GM18505 (cell line): Measurements from ENCODE around the gene TTC39B.
"Not testable (repeated sequence)": the region's sequence is repeated elsewhere in the genome, so short reads cannot be mapped to it uniquely, and the experiment has no call there.

ENCODE experiments used
- ATAC-seq: cut with Tn5 transposase; IDR thresholded peaks from one replicate; pipeline ENCODE4 v1.9.1; 2021; ENCODE audit not compliant: unreplicated experiment
- POLR2A ChIP-seq: IDR thresholded peaks from 4 replicates; pipeline ENCODE4 v1.6.1; 2011; ENCODE audit warnings: borderline replicate concordance; ENCODE audit not compliant: insufficient read depth, insufficient read length; ENCODE audit errors: extremely low read depth

The TTC39B gene

DNA sequence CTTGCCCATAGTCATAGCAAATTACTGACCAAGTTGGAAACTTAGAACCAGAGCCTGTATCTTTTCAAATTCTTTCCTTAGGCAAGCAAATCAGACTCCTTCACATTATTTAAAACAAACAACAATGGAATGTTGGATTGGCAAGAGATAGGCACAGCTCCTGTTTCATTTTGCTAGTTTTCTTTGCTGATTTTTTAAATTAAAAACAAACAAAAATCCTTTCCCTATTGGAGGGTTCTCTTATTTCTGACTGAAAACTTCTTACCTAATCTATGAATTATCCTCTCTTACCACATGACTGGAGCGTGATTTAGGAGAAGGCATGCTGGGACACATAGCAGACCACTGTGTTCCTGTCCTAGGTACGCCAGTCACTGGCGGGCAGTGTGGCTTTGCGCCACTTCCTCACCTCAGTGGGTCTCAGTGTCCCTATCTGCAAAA is 63.0 kb downstream of the TTC39B start:
- ATAC-seq, result no peak

DNA sequence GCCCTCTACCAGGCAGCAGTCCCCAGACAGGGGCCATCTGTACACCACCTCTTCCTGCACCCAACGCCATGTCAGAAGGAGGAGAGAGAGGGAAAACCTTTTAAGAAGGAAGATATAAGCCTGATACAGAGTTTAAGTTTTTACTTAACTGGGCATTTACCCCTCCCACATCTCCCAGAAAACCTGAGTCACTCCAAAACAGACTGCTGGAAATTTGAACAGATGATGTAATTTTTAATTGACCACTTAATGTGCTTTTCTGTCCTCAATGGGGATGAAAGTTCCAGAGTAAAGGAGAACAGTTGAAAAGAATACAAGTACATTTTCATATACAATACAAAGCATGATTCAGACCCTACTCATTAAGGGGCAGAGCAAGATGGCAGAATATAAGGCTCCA is 63.9 kb downstream of the TTC39B start:
- ATAC-seq, result no peak
- TF ChIP-seq POLR2A, result no peak

More for the DNA sequence above, 63.0 kb downstream of the TTC39B start:
- TF ChIP-seq POLR2A, result no peak

DNA sequence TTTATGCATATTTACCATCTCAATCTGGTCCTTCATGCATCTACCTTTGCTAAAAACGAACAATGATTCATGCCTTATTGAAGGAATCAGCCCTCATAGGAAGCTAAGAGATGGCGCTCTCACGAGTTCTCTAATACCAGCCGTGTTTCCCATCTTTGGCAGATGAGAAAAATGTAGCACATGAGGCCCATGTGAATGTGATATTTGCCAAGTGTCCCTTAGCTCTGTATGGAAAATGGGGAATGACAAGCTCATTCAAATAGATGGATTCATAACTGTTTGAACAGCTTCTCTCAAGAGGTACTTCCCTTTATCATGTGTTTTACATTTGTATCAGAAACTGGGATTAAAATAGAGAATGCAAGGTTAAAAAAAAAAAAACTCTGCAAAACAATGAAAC is 66.1 kb downstream of the TTC39B start:
- no peak for ATAC-seq

DNA sequence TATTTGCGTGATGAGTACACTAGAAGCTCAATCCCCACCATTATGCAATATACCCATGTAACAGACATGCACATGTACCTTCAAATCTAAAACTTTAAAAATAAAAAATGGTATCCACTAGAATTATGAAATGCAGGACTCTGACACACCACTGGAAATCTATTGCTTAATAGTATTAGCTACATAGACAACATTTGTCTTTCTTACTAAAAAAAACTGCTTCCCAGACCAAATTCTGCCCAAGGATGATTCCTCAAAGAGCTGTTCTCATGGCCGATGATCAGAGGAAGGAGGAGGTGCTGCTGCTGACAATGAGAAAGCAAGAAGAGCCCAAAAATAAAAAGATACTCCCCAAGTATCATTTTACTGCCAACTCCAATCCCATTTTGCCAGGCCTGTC is 67.2 kb downstream of the TTC39B start:
- ATAC-seq, result no peak
- no peak for TF ChIP-seq POLR2A

More for the DNA sequence above, 66.1 kb downstream of the TTC39B start:
- TF ChIP-seq POLR2A, result no peak

DNA sequence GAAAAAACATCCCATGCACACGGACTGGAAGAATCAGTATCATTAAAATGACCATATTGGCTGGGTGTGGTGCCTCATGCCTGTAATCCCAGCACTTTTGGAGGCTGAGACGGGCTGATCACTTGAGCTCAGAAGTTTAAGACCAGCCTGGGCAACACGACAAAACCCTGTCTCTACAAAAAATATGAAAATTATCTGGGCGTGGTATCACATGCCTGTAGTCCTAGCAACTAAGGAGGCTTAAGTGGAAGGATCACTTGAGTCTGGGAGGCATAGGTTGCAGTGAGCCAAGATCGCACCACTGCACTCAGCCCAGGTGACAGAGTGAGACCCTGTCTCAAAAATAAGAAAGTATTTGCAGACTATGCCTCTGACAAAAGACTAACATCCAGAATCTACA is 68.4 kb downstream of the TTC39B start:
- no peak for ATAC-seq

DNA sequence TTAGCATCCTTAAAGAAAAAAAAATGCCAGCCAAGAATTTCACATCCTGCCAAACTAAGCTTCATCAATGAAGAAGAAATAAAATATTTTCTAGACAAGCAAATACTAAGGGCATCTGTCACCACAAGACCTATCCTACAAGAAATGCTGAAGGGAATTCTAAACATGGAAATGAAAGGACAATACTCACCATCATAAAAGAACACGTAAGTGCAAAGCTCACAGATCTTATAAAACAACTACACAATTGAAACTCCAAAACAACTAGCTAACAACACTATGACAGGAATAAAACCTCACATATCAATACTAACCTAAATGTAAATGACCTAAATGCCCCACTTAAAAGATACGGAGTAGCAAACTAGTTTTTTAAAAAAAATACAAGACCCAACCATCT is 71.4 kb downstream of the TTC39B start:
- no peak for TF ChIP-seq POLR2A
- ATAC-seq, result no peak

More for the DNA sequence above, 68.4 kb downstream of the TTC39B start:
- no peak for TF ChIP-seq POLR2A

DNA sequence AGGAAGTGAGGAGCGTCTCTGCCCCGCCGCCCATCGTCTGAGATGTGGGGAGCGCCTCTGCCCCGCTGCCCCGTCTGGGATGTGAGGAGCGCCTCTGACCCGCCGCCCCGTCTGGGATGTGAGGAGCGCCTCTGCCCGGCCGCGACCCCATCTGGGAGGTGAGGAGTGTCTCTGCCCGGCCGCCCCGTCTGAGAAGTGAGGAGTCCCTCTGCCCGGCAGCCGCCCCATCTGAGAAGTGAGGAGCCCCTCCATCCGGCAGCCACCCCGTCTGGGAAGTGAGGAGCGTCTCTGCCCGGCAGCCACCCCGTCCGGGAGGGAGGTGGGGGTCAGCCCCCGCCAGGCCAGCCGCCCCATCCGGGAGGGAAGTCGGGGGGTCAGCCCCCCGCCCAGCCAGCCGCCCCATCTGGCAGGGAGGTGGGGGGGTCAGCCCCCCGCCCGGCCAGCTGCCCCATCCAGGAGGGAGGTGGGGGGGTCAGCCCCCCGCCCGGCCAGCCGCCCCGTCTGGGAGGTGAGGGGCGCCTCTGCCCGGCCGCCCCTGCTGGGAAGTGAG is 73.0 kb downstream of the TTC39B start:
- not testable (repeated sequence) for ATAC-seq

DNA sequence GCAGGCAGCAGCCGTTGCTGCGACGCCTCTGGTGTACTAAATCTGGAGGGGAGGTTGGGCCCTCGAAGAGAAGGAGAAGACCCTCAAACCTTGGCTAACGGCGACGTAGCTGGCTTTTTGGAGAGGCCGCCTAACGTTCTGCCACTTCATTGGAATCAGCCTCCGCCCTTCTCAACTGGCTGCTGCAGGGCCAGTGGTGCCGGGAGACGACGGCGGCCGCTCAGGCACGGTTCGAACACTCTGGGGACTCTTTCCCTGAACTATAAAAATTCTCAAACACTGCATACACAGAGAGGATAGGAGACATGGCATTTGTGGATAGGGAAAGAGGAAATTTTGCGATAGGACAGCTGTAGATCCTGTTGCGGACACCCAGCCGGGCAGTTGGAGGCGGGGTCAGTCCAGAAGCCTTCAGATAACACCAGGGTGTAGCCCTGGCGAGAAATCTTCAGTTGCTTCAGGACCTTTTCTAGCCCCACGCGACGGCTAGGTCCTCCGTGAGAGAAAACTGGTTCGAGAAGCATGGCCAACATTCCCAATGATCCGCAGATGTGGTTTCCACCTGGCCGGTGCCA is 74.2 kb downstream of the TTC39B start:
- not testable (repeated sequence) for ATAC-seq

DNA sequence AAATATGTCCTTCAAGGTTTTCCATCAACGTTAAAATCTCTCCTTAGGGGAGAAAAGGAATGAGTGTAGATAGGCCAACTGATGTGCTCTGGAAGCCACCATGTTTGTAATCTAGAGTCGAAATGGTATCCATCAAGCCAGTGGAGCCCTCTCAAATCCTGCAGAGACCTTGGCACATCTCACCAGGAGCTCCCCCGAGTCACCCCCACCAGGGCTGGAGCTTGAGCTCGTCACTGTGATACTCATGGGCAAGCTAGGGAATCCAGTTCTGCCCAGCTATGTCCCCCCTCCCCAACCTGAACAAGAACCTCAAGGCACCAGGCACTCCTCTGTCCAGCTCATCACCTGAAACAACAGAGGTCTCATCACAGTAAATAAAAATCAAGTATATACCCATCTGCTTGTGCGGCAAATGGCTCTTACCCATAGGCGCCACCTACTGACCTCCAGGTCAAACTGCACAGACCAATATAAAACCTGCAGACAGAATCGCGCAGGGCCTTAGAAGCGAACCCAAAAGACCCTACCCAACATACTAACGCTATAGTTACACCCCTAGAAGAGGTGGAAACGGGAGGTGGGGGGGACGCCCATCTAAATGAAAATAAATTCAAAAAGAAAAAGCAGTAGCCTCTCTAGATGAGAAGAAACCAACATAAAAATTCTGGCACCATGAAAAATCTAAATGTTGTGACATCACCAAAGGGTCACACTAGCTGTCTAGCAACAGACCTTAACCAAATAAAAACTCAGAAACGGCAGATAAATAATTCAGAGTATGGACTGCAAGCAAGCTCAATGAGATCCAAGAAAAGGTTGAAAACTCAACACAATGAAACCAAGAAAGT is 75.0 kb downstream of the TTC39B start:
- ATAC-seq, result peak; percentile 43
- no peak for TF ChIP-seq POLR2A

DNA sequence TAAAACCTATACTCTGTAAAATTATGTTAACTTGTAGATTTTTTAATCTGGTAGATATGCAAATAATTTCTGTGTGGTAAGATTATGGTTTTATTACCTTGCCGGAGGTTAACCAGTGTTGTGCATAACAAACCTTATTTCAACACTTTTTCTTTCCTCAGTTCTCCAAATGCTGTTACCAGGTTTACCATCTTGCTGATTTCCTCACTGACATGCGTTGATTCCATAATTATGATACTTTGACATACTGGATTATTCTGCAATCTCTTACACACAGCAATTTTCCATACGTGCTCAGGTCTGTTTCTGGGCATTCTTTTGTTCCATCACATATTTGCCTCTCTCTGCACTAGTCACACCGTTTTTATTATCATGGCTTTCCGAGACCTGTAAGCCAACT is 77.6 kb downstream of the TTC39B start:
- no peak for ATAC-seq
- no peak for TF ChIP-seq POLR2A

DNA sequence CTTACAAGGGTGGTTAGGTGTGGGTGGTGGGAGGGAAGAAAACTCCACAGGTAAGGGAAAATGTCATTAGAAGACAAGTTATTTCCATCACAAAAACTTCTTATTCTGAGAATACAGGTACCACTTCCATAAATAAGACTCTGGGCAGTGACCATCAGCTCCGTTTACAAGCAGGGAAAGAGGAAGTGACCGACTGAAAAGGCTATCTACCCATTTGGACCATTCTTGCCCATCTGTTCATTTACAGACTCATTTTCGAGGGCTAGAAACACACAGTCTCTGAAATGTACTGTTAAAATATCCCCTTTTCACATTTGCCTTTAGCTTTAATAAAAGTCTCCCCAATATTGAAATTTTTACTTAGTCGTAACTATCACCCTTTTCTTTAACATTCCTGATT is 79.5 kb downstream of the TTC39B start:
- ATAC-seq, result no peak
- no peak for TF ChIP-seq POLR2A

DNA sequence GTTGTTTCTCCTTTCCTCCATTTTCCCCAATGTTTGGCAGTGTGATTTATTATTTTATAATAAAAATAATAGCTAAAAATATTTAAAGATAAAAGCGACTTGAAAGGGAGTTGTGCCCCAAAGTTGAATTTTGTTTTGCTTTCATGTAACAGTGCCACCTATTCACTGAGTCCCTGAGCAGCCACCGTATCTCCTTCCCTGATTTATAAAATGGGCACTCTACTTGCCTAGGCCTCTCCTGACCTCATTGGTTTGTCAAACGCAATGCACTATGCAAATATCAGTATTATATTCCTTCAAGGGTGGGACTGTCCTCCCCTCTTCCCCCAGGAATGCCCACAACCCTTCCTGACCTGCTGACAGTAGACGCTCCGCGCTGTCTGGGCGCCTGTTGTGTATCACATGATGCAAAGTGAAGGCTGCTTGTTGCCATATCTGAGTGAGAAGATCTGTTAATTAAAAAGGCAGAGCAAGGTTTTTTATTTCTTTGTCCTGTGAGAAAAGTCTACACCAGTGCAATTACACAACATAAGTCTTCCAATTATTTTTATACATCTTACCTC is 81.4 kb downstream of the TTC39B start:
- ATAC-seq, result no peak
- TF ChIP-seq POLR2A, result no peak

DNA sequence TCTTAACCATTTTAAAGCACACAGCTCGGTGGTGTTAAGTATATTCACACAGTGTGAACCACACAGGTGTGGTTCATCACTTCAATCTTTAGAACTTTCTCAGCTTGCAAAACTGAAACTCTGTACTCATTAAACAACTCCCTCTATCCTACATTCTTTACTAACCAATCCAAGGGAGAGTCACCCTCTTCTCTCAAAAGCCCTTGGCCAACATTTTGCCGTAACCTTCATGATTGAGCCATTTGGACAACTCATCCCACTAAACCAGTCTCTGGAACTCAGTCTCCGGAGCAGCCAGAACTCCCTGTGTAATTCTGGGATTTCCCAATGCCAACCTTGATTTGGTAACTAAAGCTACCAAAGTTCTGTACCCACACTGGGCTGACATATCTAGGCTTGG is 84.7 kb downstream of the TTC39B start:
- ATAC-seq, result no peak

DNA sequence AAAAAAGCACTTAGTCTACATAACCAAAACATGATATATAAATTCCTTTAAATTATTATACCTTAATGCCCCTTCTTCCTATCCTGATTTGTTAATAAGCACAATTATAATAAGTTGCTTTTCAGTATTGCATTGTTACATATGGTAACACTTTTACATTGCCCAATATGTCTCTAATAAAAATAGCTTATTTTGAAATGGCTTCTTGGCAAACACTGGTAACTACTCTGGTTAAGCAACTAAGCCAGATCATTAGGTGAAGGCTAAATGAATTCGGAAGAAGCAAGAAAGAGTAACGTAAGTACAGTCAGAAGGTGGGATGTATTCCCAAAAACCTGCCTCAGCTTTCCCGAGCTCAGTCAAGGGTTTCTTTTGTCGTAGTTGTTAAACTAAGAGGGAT is 85.3 kb downstream of the TTC39B start:
- no peak for TF ChIP-seq POLR2A
- no peak for ATAC-seq

More for the DNA sequence above, 84.7 kb downstream of the TTC39B start:
- no peak for TF ChIP-seq POLR2A
